GM21723 (cell line): ENCODE measurements around the gene ETFBKMT.
"Not testable (repeated sequence)": the region's sequence is repeated elsewhere in the genome, so short reads cannot be mapped to it uniquely, and the experiment has no call there.

Experiments
- ATAC-seq: cut with Tn5 transposase; IDR thresholded peaks from one replicate; pipeline ENCODE4 v1.9.1; 2021; ENCODE audit warnings: mild to moderate bottlenecking, moderate library complexity; ENCODE audit not compliant: unreplicated experiment

The ETFBKMT gene

DNA sequence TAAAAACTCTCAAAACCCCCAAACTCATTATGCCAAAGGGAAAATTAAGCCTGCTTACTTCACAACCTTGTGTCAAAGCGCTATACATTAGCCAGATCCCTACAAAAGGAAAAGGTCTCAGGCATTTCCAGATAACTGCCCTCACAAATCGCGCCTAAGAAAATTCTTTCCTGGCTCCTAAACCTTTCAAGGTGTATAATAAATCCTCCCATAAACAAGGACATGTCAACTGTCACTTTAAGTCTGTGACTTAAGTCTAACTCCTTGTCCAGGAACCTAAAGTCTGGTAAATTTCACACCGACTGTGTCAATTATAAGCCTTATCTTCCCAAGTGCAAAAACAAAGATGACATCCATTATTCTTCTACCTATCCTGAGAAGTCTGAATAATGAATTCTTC, 4.3 kb upstream of the ETFBKMT start:
- ATAC-seq, result no peak

DNA sequence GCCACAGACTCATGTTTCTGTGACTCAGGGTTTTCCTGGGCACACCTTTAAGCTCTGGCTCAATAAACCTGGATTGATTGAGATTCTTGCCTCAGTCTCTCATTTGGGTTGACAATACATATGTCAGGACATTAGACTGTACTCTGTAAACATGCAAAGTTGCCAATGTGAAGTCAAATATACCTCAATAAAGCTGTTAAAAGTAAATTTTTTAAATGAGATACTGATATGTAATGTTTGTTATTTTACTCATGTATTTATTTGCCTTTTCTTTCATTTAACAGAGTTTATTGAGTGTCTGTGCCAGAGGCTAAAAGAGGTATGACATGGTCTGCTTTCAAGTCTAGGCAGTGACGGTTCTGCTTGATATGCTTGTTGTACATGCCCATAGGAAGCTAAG, 3.7 kb upstream of the ETFBKMT start:
- no peak for ATAC-seq

DNA sequence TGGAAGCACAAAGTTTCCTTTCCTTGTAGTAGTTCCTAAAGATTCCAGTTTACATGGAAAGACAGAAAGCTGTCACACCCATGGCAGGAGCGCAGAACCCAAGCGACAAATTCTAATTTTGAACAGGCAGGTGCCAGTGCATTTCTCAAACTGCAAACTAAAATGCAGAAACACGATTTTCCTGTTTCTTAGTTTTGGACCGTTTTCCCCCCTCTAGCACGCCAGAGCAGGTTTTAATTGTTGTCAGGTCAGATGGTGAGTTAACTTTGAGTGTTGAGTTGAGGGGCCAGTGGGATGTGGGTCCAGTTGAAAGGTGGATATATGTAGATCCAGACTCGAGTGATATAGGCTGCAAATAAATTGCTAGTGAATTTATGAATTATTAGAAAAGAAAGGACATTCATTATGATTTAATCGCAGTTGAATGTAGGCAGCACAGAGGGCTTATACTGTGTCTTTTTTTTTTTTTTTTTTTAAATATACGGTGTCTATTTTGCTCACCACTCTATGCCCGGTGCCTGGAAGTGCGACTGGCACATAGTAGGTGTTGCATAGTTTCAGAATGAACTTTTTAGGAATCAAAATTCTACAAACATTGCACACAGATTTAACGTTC, 909 bp upstream of the ETFBKMT start:
- peak; percentile 2 for ATAC-seq

DNA sequence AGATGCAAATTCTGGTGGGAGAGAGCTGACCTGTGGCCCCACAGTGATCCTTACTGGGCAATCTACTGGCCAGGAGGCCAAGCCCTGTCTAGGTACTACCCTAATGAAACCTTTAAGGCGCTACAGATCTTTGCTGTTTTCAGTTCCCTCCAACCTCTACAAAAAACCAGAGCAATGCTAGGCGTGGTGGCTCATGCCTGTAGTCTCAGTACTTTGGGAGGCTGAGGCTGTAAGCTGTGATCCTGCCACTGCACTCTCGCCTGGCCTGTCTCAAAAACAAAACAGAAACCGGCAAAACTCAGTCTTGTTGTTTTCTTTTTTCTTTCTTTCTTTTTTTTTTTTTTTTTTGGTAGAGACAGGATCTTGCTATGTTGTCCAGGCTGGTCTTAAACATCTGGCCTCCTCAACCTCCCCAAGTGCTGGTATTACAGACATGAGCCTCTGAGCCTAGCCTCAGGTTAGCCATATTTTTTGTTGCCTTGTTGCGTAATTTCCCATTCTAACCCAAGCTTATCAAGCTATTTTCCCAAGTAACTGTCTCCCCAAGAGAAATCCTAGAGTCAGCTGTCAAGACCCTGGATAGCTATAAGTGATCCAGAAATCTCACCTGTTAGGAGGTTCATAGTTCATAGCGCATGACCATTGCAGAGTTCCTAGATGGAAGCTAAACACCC, 2.8 kb downstream of the ETFBKMT start:
- ATAC-seq, result no peak

DNA sequence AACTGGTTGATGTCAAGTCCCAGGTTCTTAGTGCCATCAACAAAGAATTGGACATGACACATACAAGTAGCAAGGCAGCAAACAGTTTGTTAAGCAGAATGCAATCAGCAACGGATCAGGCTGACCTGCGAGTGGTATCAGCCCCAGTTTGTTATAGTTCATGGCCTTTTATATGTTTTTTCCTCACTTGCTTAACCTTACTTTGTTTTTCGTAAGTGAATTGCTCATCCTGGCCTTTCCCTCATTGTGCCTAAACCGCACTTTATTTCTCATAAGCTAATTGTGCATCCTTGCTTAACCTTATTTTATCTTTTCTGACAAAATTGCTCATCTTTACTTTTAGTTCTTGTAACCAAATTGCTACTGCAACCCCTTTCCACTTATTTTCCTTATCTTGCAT, 4.1 kb downstream of the ETFBKMT start:
- no peak for ATAC-seq

DNA sequence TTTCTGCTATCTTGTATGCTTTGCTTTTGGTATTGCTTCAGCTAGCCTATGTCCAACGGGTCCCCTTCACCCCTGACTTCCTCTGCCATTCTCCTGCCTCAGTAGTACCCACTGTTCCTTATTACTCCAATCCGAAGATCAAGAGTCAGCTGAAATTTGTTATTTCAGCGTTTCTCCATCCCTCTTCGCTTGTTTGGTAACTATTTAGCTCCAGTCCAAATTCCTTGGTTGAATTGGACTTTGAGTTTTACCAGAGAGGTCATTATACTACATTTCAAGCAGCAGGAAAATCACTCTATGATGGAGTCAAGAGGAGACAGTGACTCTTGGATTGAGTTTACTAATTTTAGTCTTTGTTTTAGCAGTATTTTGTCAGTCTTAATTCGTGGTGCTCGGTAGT, 4.5 kb downstream of the ETFBKMT start:
- ATAC-seq, result no peak

DNA sequence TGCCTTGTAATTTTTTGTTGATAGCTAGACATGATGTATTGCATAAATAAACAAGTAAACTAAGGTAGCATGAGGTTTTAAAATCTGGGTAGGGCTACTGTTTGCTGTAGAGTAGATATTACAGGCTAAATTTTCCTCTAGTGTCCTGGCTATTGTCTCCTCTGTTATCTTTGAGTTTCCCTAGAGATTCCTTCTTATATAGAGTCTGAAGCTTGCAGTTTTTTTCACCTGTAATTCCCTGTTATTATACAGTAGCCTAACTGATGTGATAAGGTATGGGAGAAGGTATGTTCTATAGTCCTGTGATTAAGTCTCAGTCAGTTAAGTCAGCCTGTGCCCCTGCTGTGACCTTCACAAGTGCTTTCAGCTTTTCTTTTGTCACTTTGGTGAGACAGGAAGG, 9.5 kb downstream of the ETFBKMT start:
- ATAC-seq, result no peak

DNA sequence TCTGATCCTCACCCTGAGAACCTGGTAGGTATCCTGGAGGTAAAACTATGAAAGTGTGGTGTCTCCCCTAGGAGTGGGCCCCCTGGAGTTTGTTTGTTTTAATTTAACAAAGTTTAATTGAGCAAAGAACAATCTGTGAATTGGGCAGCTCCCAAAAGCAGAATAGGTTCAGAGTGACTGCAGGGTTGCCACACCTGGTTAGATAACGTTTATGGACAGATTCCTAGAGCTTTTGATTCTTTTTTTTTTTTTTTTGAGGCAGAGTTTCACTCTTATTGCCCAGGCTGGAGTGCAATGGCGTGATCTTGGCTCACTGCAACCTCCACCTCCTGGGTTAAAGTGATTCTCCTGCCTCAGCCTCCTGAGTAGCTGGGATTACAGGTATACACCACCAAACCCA, 10.1 kb downstream of the ETFBKMT start:
- not testable (repeated sequence) for ATAC-seq

DNA sequence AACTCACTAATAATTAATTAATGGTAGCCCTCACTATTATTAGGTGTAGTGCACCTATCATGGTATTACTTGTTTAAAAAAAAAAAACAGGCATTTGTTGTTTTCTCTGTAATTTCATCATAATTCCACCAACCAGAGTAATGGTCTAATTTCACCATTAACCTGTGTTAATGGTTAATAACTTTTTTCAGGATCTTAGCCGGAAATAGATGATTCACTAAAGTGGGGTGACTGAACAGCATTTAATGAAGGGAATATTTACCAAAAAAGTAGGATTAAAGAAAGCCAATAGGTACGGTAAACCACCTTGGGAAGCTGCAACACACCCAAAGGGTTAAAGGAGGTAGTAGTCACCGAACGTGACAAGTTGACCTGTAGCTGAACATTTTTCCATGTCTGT, 13.0 kb downstream of the ETFBKMT start:
- ATAC-seq, result no peak

DNA sequence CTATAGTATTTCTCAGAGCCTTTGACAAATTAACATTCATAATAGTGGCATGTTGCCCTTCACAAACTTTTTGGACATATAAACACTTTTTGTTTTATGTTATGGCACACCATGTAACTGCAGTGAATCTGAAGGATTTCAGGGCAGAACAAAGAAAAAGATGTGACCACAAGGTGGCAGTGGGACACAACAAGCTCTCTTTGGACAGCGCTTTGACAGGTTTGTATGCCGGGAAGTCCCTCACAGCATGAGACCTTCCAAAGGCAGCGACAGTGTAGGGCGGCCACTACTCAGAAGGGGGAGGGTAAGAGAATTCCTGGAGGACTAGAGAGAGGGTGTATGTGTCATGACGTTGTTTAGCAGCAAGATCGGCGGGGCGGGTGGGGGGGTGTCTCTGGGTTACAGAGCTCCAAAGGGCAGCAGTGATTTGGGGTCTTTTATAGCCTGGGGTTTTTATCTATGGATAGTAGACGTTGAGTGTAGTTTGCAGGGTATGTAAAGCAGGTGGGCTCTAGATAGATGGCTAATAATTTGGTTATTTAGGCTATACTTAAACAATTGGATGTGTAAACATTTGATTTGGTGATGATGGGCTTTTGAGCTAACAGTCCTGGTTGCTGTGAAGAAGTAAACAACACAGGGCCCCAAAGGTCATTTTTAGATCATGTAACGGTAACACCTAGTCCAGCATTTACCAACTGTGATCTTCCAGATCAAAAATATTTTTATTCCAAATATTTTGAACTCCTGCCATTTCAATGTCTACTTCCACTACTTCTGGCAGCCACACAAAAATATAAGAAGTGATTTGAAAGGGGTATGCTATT, 22.9 kb downstream of the ETFBKMT start:
- ATAC-seq, result peak; percentile 90

DNA sequence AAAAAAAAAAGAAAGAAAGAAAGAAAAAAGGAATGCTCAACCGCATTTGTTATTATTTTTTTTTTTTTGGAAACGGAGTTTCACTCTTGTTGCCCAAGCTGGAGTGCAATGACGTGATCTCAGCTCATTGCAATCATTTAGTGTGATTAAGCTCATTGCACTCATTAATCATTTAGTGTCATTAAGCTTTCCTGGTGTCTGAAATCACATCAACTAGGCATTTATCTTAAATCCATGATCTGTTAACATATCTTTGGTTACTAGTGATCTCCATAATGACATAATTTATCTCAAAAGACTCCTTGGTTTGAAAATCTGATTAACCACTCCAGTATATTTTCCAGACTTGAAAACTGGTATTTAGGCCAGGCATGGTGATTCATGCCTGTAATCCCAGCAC, 26.3 kb downstream of the ETFBKMT start:
- no peak for ATAC-seq

DNA sequence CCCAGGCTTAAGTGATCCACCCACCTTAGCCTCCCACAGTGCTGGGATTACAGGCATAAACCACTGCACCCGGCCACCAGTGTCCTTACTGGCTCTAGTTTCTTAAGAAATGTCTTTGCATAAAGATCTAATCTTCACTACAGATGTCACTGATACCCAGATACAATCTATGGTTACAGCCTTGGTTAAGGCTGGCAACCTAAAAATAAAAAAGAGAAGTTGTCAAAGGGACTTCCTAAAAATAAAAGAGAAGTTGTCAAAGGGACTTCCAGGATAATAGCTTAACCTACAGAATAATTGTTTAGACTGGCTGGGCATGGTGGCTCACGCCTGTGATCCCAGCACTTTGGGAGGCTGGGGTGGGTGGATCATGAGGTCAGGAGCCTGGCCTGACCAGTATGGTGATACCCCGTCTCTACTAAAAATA, 27.6 kb downstream of the ETFBKMT start:
- ATAC-seq, result peak; percentile 62

DNA sequence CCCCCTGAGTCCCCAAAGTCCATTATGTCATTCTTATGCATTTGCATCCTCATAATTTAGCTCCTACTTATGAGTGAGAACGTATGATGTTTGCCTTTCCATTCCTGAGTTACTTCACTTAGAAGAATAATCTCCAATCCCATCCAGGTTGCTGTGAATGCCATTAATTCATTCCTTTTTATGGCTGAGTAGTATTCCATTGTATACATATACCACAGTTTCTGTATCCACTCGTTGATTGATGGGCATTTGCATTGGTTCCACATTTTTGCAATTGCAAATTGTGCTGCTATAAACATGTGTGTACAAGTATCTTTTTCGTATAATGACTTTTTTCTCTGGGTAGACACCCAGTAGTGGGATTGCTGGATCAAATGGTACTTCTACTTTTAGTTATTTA, 30.4 kb downstream of the ETFBKMT start:
- ATAC-seq, result not testable (repeated sequence)

DNA sequence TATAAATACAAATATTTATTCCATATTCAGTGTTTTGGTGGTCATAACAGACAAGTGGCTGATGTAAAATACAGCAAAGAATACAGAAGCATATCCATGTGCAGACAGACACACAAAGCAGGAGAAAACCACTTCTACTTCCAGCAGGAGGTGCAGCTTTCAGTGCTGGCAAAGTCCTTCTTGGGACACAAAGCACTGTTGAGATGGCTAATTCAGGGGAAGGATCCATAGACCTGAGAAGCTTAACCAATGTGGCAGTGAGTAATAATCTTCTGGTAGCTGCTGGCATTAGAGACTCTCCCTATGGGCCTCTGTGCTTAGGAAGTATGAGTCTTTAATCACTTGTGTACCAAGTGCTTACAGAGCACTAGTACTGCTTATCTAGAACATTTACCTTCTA, 42.6 kb downstream of the ETFBKMT start:
- no peak for ATAC-seq

DNA sequence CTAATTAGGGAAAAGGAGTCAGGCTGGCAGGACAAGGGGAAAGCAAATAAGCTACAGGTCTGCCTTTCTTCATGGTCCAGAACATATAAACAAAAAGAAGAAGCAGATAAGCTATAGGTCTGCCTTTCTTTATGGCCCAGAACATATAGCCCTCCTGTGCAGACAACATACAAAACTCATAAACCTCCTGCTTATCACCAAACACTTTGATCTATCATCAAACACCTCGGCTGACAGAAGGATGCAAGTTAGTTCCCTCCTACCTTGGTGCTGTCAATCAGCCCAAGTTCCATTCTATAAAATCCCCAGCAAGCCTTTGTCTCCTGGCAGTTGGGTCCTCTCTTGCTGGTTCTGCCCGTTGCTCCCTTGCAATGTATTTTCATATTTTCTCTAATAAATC, 46.1 kb downstream of the ETFBKMT start:
- ATAC-seq, result no peak

DNA sequence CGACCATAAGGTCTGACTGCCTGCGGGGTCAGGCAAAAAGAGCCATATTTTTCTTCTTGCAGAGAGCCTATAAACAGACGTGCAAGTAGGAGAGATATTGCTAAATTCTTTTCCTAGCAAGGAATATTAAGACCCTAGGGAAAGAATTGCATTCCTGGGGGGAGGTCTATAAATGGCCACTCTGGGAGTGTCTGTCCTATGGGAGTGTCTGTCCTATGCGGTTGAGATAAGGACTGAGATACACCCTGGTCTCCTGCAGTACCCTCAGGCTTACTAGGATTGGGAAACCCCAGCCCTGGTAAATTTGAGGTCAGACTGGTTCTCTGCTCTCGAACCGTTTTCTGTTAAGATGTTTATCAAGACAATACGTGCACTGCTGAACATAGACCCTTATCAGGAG, 48.6 kb downstream of the ETFBKMT start:
- not testable (repeated sequence) for ATAC-seq

DNA sequence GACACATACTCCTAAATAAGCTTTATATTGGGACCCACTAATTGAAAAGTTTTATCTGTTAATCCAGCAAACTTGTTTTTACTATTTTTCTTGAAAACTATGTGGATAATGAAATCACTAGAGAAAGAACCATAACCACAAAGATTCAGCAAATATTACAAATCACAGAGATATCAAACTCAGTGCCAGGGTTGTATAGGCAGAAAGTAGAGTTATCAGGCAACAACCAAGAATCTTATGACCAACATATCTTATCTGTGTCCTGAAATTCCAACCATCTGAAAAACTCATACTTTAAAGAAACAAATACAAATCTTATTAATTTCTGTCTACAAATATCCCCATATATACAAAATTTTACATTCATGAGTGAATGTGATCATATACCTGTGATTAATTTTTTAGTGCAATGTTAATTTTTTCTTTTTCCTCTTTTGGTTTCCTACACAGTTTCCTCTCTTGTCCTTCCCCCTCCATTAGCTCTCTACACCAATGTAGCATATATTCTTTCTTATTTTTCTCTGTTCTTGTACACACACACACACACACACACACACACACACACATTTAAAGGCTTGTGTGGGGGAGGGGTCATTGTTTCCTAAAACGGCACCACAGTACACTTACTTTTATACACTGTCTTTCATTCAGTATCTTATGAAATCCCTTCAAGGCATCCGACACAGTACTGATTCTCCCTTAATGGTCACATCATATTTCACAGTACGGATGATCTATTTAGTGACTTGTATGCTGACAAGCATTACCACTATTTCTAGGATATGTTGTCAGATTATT, 50.7 kb downstream of the ETFBKMT start:
- no peak for ATAC-seq

DNA sequence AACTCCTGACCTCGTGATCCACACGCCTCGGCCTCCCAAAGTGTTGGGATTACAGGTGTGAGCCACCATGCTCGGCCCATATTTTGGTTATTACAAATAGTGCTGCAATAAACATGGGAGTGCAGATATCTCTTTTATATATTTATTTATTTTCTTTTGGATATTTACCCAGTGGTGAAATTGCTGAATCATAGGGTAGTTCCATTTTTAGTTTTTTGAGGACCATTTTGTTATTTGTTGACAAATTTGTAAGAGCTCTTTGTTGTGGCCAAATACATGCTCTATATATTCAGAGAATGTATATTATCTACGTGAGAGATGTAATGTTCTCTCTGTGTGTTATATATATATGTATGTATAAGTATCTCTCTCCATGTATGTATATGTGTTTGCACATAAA, 53.4 kb downstream of the ETFBKMT start:
- no peak for ATAC-seq

DNA sequence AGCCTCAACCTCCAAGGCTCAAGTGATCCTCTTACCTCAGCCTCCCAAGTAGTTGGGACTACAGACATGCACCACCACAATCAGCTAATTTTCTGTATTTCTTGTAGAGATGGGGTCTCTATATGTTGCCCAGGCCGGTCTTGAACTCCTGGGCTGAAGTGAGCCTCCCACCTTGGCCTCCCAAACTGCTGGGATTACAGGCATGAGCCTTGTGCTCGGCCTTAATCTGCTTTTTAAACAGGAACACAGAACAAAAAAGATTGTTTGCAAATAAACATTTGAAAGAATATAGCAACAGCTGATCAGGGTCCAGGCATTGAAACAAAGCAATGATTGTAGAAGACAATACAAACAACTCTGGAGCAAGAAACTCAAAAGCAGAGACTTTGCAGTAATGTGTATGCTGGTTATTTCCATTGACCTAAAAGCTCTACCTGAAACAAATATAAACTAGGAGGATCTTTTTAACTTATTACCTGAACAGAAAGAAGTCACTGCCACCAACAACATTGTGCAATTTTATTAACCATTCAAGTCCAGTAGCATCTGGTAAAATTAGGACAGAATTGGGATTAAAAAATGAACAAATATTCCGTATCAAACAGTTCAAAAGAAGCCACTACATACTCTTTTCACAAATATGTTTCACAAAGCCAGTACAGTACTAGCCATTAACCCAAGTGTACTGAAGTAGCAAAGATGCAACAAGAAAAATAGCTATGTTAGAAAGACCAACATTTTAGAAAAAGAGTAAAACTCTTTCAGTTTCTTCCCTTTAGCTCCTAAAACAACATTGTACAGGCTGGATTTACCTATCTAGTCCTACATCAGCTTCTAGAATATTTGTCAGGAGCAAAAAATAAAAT, 55.2 kb downstream of the ETFBKMT start:
- ATAC-seq, result peak; percentile 21

DNA sequence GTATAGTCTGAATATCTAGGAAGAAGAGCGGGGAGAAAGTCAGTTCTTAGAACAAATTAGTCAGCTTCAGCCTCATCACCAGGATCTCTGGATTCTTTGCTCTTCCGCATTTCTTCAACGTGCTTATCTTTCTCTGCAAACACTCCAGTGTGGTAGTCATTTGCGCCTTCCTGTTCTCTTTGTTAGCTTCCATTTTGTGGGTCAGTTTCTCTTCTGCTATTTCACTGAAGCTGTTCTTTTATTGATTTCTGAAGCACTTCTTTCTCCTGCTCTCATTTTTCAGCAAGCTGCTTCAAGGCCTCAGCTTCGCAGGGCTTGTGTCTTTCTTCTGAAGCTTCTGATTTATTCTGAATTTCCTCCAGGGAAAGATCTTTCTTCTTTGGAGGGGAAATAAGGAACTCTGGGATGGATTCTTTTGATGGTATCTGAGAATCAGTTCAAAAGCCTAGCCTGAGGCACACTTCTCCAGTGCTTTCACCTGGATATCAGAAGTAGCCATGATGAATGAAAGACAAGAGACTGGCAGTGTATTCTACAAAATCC, 55.9 kb downstream of the ETFBKMT start:
- ATAC-seq, result peak; percentile 90
